WTC11 (cell line): ENCODE measurements around the gene ATP5MC2. TPM values are rescaled to one million over a fixed set of nuclear protein-coding genes. Genes with fewer than 3 reads are reported as not detected.

Experiments
- ELF4 ChIP-seq: sonication (generic); formaldehyde crosslinking; IDR thresholded peaks from 2 replicates; pipeline ENCODE4 v1.8.1; 2022; ENCODE audit warnings: low read depth, mild to moderate bottlenecking, moderate library complexity, missing genetic modification reagents
- ESRRA ChIP-seq: sonication (generic); formaldehyde crosslinking; IDR thresholded peaks from 2 replicates; pipeline ENCODE4 v1.8.1; 2022; ENCODE audit warnings: mild to moderate bottlenecking, missing genetic modification reagents, borderline replicate concordance
- GRHL2 ChIP-seq: fragments of 250-450 bp; sonication (Bioruptor Pico); IDR thresholded peaks from 2 replicates; pipeline ENCODE4 v1.8.0; 2022; ENCODE audit warnings: mild to moderate bottlenecking, moderate library complexity; ENCODE audit not compliant: insufficient replicate concordance, severe bottlenecking
- GTF2I ChIP-seq: fragments of 250-450 bp; sonication (Bioruptor Pico); conservative IDR thresholded peaks from 2 replicates; pipeline ENCODE4 v1.4.0; 2021; ENCODE audit warnings: mild to moderate bottlenecking
- JAZF1 ChIP-seq: fragments of 250-450 bp; sonication (Bioruptor Pico); IDR thresholded peaks from 2 replicates; pipeline ENCODE4 v1.9.0; 2021; ENCODE audit warnings: moderate library complexity, mild to moderate bottlenecking, inconsistent platforms
- MXD4 ChIP-seq: fragments of 250-450 bp; sonication (Bioruptor Pico); IDR thresholded peaks from 2 replicates; pipeline ENCODE4 v1.8.0; 2021; ENCODE audit warnings: mild to moderate bottlenecking, moderate library complexity, borderline replicate concordance
- NFE2L1 ChIP-seq: sonication (generic); formaldehyde crosslinking; IDR thresholded peaks from 2 replicates; pipeline ENCODE4 v1.8.1; 2023; ENCODE audit warnings: missing genetic modification reagents
- NR1H2 ChIP-seq: sonication (generic); formaldehyde crosslinking; IDR thresholded peaks from 2 replicates; pipeline ENCODE4 v1.9.0; 2021; ENCODE audit warnings: mild to moderate bottlenecking, moderate library complexity, missing genetic modification reagents
- RORB ChIP-seq: fragments of 250-450 bp; sonication (Bioruptor Pico); IDR thresholded peaks from 2 replicates; pipeline ENCODE4 v1.9.0; 2021; ENCODE audit warnings: mild to moderate bottlenecking
- SMAD4 ChIP-seq: sonication (generic); formaldehyde crosslinking; IDR thresholded peaks from 2 replicates; pipeline ENCODE4 v1.8.0; 2022; ENCODE audit warnings: mild to moderate bottlenecking, missing genetic modification reagents
- SOX15 ChIP-seq: fragments of 250-450 bp; sonication (Bioruptor Pico); IDR thresholded peaks from 2 replicates; pipeline ENCODE4 v1.9.0; 2021; ENCODE audit warnings: mild to moderate bottlenecking
- SP1 ChIP-seq: sonication (generic); formaldehyde crosslinking; conservative IDR thresholded peaks from 2 replicates; pipeline ENCODE4 v1.8.1; 2022; ENCODE audit warnings: missing genetic modification reagents
- TEAD4 ChIP-seq: sonication (generic); formaldehyde crosslinking; IDR thresholded peaks from 2 replicates; pipeline ENCODE4 v1.8.0; 2022; ENCODE audit warnings: mild to moderate bottlenecking, missing genetic modification reagents
- ZNF121 ChIP-seq: sonication (generic); formaldehyde crosslinking; IDR thresholded peaks from 2 replicates; pipeline ENCODE4 v1.8.0; 2023; ENCODE audit warnings: missing genetic modification reagents
- ZNF138 ChIP-seq: sonication (generic); formaldehyde crosslinking; conservative IDR thresholded peaks from 2 replicates; pipeline ENCODE4 v1.8.1; 2022; ENCODE audit warnings: mild to moderate bottlenecking, moderate library complexity, missing genetic modification reagents
- ZNF263 ChIP-seq: sonication (generic); formaldehyde crosslinking; IDR thresholded peaks from 2 replicates; pipeline ENCODE4 v1.8.1; 2022; ENCODE audit warnings: low read depth, mild to moderate bottlenecking, moderate library complexity, missing genetic modification reagents
- total RNA-seq: library from RNA; stranded (reverse); gene quantifications from 3 replicates; pipeline ENCODE4 v1.2.3, GENCODE V29; 2021
- TF ChIP-seq, protein P1 (sequence below): fragments of 250-450 bp; sonication (Bioruptor Pico); IDR thresholded peaks from 2 replicates; pipeline ENCODE4 v1.9.0; 2021; ENCODE audit warnings: mild to moderate bottlenecking
- TF ChIP-seq, protein P2 (sequence below): sonication (generic); formaldehyde crosslinking; IDR thresholded peaks from 2 replicates; pipeline ENCODE4 v1.8.0; 2023; ENCODE audit warnings: mild to moderate bottlenecking, missing genetic modification reagents
- TF ChIP-seq, protein P3 (sequence below): fragments of 250-450 bp; sonication (Bioruptor Pico); IDR thresholded peaks from 2 replicates; pipeline ENCODE4 v1.9.0; 2021; ENCODE audit warnings: mild to moderate bottlenecking
- TF ChIP-seq, protein P4 (sequence below): sonication (generic); formaldehyde crosslinking; IDR thresholded peaks from 2 replicates; pipeline ENCODE4 v1.8.0; 2022; ENCODE audit warnings: mild to moderate bottlenecking, missing genetic modification reagents
- TF ChIP-seq, protein P5 (sequence below): sonication (generic); formaldehyde crosslinking; IDR thresholded peaks from 2 replicates; pipeline ENCODE4 v1.8.0; 2022; ENCODE audit warnings: mild to moderate bottlenecking, missing genetic modification reagents
- TF ChIP-seq, protein P6 (sequence below): sonication (generic); formaldehyde crosslinking; IDR thresholded peaks from 2 replicates; pipeline ENCODE4 v1.8.1; 2023; ENCODE audit warnings: mild to moderate bottlenecking, missing genetic modification reagents
- TF ChIP-seq, protein P7 (sequence below): sonication (generic); formaldehyde crosslinking; IDR thresholded peaks from 2 replicates; pipeline ENCODE4 v1.8.1; 2022; ENCODE audit warnings: low read depth, missing genetic modification reagents, borderline replicate concordance
- TF ChIP-seq, protein P8 (sequence below): sonication (generic); formaldehyde crosslinking; IDR thresholded peaks from 2 replicates; pipeline ENCODE4 v1.8.1; 2022; ENCODE audit warnings: mild to moderate bottlenecking, moderate library complexity, missing genetic modification reagents

Gene ATP5MC2
- total RNA-seq, 1 experiment from 2014 or later, result 411 TPM

DNA sequence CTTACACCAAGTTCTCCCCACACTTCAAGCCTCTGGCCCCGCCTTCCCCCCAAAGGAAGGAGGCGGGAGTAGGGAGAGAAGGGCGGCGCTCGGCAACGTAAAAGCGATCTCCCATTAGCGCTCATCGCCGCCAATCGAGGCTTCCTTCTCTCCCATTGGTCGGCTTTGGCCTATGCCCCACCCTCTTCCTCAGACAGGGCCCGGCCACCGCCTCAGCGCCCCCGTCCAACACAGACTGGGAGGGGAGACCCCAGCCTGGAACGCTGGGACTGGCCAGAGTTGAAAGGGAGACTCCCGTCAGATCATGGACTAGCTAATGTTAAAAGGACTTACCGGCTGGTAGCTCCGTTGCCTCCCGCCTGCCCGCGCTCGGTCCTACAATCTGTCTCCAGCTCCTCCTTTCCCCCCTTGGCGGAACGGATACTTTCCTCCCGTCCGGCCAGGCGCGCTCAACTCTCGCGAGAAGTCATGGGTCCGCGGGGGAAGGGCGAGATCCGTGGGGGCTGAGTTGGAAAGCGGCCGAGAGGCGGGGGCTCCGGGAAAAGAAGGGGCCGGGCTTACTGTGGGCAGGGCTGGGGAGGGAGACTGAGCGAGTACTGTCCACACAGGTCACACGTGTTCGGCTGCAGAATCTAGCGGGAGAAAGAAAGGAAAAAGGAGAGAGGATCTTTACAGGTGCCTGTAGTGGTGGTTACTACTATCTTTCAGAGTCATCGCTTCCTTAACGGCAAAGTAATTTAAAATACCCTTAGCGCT is 49.8 kb downstream of the ATP5MC2 start, which contains the start of gene ATF7 (continued):
- TF ChIP-seq, protein P1, sequence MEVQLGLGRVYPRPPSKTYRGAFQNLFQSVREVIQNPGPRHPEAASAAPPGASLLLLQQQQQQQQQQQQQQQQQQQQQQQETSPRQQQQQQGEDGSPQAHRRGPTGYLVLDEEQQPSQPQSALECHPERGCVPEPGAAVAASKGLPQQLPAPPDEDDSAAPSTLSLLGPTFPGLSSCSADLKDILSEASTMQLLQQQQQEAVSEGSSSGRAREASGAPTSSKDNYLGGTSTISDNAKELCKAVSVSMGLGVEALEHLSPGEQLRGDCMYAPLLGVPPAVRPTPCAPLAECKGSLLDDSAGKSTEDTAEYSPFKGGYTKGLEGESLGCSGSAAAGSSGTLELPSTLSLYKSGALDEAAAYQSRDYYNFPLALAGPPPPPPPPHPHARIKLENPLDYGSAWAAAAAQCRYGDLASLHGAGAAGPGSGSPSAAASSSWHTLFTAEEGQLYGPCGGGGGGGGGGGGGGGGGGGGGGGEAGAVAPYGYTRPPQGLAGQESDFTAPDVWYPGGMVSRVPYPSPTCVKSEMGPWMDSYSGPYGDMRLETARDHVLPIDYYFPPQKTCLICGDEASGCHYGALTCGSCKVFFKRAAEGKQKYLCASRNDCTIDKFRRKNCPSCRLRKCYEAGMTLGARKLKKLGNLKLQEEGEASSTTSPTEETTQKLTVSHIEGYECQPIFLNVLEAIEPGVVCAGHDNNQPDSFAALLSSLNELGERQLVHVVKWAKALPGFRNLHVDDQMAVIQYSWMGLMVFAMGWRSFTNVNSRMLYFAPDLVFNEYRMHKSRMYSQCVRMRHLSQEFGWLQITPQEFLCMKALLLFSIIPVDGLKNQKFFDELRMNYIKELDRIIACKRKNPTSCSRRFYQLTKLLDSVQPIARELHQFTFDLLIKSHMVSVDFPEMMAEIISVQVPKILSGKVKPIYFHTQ, result no peak
- no peak for TF ChIP-seq ZNF121 (CRISPR knock-in tag)
- TF ChIP-seq, protein P2, sequence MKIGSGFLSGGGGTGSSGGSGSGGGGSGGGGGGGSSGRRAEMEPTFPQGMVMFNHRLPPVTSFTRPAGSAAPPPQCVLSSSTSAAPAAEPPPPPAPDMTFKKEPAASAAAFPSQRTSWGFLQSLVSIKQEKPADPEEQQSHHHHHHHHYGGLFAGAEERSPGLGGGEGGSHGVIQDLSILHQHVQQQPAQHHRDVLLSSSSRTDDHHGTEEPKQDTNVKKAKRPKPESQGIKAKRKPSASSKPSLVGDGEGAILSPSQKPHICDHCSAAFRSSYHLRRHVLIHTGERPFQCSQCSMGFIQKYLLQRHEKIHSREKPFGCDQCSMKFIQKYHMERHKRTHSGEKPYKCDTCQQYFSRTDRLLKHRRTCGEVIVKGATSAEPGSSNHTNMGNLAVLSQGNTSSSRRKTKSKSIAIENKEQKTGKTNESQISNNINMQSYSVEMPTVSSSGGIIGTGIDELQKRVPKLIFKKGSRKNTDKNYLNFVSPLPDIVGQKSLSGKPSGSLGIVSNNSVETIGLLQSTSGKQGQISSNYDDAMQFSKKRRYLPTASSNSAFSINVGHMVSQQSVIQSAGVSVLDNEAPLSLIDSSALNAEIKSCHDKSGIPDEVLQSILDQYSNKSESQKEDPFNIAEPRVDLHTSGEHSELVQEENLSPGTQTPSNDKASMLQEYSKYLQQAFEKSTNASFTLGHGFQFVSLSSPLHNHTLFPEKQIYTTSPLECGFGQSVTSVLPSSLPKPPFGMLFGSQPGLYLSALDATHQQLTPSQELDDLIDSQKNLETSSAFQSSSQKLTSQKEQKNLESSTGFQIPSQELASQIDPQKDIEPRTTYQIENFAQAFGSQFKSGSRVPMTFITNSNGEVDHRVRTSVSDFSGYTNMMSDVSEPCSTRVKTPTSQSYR (CRISPR knock-in tag), result peak; percentile 98
- TF ChIP-seq, protein P3, sequence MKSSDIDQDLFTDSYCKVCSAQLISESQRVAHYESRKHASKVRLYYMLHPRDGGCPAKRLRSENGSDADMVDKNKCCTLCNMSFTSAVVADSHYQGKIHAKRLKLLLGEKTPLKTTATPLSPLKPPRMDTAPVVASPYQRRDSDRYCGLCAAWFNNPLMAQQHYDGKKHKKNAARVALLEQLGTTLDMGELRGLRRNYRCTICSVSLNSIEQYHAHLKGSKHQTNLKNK (CRISPR knock-in tag), result no peak
- TF ChIP-seq MXD4 (CRISPR knock-in tag), result no peak
- TF ChIP-seq ELF4, result no peak
- no peak for TF ChIP-seq SOX15 (CRISPR knock-in tag)
- peak; percentile 91 for TF ChIP-seq SP1 (CRISPR knock-in tag)
- no peak for TF ChIP-seq NR1H2 (CRISPR knock-in tag)
- TF ChIP-seq, protein P4, sequence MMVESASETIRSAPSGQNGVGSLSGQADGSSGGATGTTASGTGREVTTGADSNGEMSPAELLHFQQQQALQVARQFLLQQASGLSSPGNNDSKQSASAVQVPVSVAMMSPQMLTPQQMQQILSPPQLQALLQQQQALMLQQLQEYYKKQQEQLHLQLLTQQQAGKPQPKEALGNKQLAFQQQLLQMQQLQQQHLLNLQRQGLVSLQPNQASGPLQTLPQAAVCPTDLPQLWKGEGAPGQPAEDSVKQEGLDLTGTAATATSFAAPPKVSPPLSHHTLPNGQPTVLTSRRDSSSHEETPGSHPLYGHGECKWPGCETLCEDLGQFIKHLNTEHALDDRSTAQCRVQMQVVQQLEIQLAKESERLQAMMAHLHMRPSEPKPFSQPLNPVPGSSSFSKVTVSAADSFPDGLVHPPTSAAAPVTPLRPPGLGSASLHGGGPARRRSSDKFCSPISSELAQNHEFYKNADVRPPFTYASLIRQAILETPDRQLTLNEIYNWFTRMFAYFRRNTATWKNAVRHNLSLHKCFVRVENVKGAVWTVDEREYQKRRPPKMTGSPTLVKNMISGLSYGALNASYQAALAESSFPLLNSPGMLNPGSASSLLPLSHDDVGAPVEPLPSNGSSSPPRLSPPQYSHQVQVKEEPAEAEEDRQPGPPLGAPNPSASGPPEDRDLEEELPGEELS (CRISPR knock-in tag), result 0 out of 2 replicates have a peak, but pooled peaks have one; percentile 26
- TF ChIP-seq GRHL2, result no peak
- TF ChIP-seq, protein P5, sequence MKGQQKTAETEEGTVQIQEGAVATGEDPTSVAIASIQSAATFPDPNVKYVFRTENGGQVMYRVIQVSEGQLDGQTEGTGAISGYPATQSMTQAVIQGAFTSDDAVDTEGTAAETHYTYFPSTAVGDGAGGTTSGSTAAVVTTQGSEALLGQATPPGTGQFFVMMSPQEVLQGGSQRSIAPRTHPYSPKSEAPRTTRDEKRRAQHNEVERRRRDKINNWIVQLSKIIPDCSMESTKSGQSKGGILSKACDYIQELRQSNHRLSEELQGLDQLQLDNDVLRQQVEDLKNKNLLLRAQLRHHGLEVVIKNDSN (CRISPR knock-in tag), result no peak
- no peak for TF ChIP-seq RORB (CRISPR knock-in tag)
- no peak for TF ChIP-seq SMAD4
- TF ChIP-seq, protein P6, sequence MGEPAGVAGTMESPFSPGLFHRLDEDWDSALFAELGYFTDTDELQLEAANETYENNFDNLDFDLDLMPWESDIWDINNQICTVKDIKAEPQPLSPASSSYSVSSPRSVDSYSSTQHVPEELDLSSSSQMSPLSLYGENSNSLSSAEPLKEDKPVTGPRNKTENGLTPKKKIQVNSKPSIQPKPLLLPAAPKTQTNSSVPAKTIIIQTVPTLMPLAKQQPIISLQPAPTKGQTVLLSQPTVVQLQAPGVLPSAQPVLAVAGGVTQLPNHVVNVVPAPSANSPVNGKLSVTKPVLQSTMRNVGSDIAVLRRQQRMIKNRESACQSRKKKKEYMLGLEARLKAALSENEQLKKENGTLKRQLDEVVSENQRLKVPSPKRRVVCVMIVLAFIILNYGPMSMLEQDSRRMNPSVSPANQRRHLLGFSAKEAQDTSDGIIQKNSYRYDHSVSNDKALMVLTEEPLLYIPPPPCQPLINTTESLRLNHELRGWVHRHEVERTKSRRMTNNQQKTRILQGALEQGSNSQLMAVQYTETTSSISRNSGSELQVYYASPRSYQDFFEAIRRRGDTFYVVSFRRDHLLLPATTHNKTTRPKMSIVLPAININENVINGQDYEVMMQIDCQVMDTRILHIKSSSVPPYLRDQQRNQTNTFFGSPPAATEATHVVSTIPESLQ (CRISPR knock-in tag), result no peak
- TF ChIP-seq, protein P7, sequence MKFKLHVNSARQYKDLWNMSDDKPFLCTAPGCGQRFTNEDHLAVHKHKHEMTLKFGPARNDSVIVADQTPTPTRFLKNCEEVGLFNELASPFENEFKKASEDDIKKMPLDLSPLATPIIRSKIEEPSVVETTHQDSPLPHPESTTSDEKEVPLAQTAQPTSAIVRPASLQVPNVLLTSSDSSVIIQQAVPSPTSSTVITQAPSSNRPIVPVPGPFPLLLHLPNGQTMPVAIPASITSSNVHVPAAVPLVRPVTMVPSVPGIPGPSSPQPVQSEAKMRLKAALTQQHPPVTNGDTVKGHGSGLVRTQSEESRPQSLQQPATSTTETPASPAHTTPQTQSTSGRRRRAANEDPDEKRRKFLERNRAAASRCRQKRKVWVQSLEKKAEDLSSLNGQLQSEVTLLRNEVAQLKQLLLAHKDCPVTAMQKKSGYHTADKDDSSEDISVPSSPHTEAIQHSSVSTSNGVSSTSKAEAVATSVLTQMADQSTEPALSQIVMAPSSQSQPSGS (CRISPR knock-in tag), result no peak
- no peak for TF ChIP-seq GTF2I
- no peak for TF ChIP-seq ZNF263 (CRISPR knock-in tag)
- TF ChIP-seq TEAD4 (CRISPR knock-in tag), result no peak
- TF ChIP-seq, protein P8, sequence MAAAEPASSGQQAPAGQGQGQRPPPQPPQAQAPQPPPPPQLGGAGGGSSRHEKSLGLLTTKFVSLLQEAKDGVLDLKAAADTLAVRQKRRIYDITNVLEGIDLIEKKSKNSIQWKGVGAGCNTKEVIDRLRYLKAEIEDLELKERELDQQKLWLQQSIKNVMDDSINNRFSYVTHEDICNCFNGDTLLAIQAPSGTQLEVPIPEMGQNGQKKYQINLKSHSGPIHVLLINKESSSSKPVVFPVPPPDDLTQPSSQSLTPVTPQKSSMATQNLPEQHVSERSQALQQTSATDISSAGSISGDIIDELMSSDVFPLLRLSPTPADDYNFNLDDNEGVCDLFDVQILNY (CRISPR knock-in tag), result peak; percentile 56; the same call in 1 of the 2 replicates
- TF ChIP-seq ZNF138 (CRISPR knock-in tag), result no peak
- no peak for TF ChIP-seq JAZF1
- TF ChIP-seq NFE2L1 (CRISPR knock-in tag), result no peak
- no peak for TF ChIP-seq ESRRA (CRISPR knock-in tag)
